ENCODE data around the gene SF3A1.

The SF3A1 gene

GRCh38 chr22:30308518-30309230 lies 48.0 kb downstream of the SF3A1 start:
- no peak overlapping the region for H3K4me3 ChIP-seq (ENCODE audit: low read depth, low read length)
- DNase-seq (ENCODE audit: low read depth) = no peak
- TF ChIP-seq CTCF (IDR thresholded peaks at IDR 0.05; ENCODE audit: control insufficient read depth, extremely low read depth, insufficient read depth) = no peak

- DNase-seq (ENCODE audit: low read depth) = no peak
- no peak for TF ChIP-seq CTCF (IDR thresholded peaks at IDR 0.05; ENCODE audit: control insufficient read depth, extremely low read depth, insufficient read depth)
- H3K4me3 ChIP-seq (ENCODE audit: low read depth, low read length) = no peak overlapping the region
Observed at GRCh38 chr22:30308093-30308492, 48.6 kb downstream of the SF3A1 start.

GRCh38 chr22:30307041-30307574 lies 49.6 kb downstream of the SF3A1 start:
- DNase-seq (ENCODE audit: low read depth) = no peak
- no peak overlapping the region for H3K4me3 ChIP-seq (ENCODE audit: low read depth, low read length)
- no peak for TF ChIP-seq CTCF (IDR thresholded peaks at IDR 0.05; ENCODE audit: control insufficient read depth, extremely low read depth, insufficient read depth)

- TF ChIP-seq CTCF (IDR thresholded peaks at IDR 0.05; ENCODE audit: control insufficient read depth, extremely low read depth, insufficient read depth) = no peak
- no peak for DNase-seq (ENCODE audit: low read depth)
- no peak overlapping the region for H3K4me3 ChIP-seq (ENCODE audit: low read depth, low read length)
Observed at GRCh38 chr22:30306627-30307011, 50.1 kb downstream of the SF3A1 start.

GRCh38 chr22:30305906-30306626 lies 50.6 kb downstream of the SF3A1 start:
- no peak for TF ChIP-seq CTCF (IDR thresholded peaks at IDR 0.05; ENCODE audit: control insufficient read depth, extremely low read depth, insufficient read depth)
- no peak for DNase-seq (ENCODE audit: low read depth)
- no peak overlapping the region for H3K4me3 ChIP-seq (ENCODE audit: low read depth, low read length)

- no peak for DNase-seq (ENCODE audit: low read depth)
- H3K4me3 ChIP-seq (ENCODE audit: low read depth, low read length) = no peak overlapping the region
- no peak for TF ChIP-seq CTCF (IDR thresholded peaks at IDR 0.05; ENCODE audit: control insufficient read depth, extremely low read depth, insufficient read depth)
Observed at GRCh38 chr22:30305519-30305905, 51.2 kb downstream of the SF3A1 start.

Data from LNCaP clone FGC (cell line).